Body of pancreas (tissue), 4 donors: ENCODE measurements around the gene TAF8. TPM values are rescaled to one million over a fixed set of nuclear protein-coding genes. Genes with fewer than 3 reads are reported as not detected.

Experiments used
- ATAC-seq: fragments of 150-250 bp; one replicate; pipeline ENCODE4 v1.9.1; 2016
- DNase-seq, 4 donors: peaks; one replicate each; pipeline ENCODE4 v3.0.0-alpha.2; 2019
- H3K27ac ChIP-seq, 4 donors: fragments of 200-600 bp; sonication (generic); 1 replicate in 3 of 4; 2 replicates in 1 of 4; pipeline versions ENCODE4 v1.5.1 to v1.6.1; 2016 to 2019; ENCODE audit warnings: mild to moderate bottlenecking in 1 of 4, mixed read lengths in 1 of 4, moderate library complexity in 1 of 4
- H3K27me3 ChIP-seq, 2 donors: fragments of 200-600 bp; sonication (generic); one replicate each; pipeline ENCODE4 v1.6.0; 2016; ENCODE audit warnings: mild to moderate bottlenecking in 1 of 2
- H3K36me3 ChIP-seq, 2 donors: fragments of 200-600 bp; sonication (generic); replicated peaks in 1 of 2; 2 replicates each; pipeline ENCODE4 v1.5.1; 2016; ENCODE audit warnings: low read depth in 2 of 2; ENCODE audit not compliant: insufficient read depth in 1 of 2
- H3K4me1 ChIP-seq: fragments of 200-600 bp; sonication (generic); one replicate; pipeline ENCODE4 v1.6.0; 2016
- H3K4me3 ChIP-seq, 2 donors: fragments of 200-600 bp; sonication (generic); 1 replicate in 1 of 2; 2 replicates in 1 of 2; pipeline ENCODE4 v1.5.1; 2016 to 2019
- H3K9me3 ChIP-seq, 3 donors: fragments of 200-600 bp; sonication (generic); 1 replicate in 2 of 3; 2 replicates in 1 of 3; pipeline ENCODE4 v1.5.1; 2016
- CTCF ChIP-seq, 7 experiments: fragments of 450-650 bp in 4 of 7; fragments of 200-600 bp in 3 of 7; sonication (generic) in 3 of 7; IDR thresholded peaks; one replicate each; pipeline ENCODE4 v1.5.1; 2016 to 2019; ENCODE audit warnings: antibody characterized with exemption in 7 of 7
- POLR2A ChIP-seq, 3 donors: fragments of 450-650 bp; IDR thresholded peaks; one replicate each; pipeline ENCODE4 v1.6.1; 2016; ENCODE audit warnings: antibody characterized with exemption in 3 of 3, mild to moderate bottlenecking in 2 of 3
- WGBS, 2 donors: methylation state at CpG; one replicate each; pipeline ENCODE4 v1.1.5; 2017; 5-methylcytosine and 5-hydroxymethylcytosine counted together
- intact Hi-C: fragments of 100-400 bp; cut with DNase I; formaldehyde crosslinking; loops from one replicate; pipeline ENCODE4 v1.15.1; 2023
- total RNA-seq, 2 donors: library from RNA; depleted of rRNA; stranded (reverse); fragments of >200 nt; gene quantifications; one replicate each; pipeline ENCODE4 v1.1.0, GENCODE V29; 2016

Gene TAF8
- total RNA-seq, 2 donors from 2014 or later = 7.6 to 18.2 TPM

GRCh38 chr6:42022755-42023384 lies 27.5 kb upstream of the TAF8 start:
- DNase-seq = no peak
- Histone ChIP-seq H3K4me3 (no peak overlapping the region), H3K27me3 (no peaks in the 10 kb centered on the region), H3K27ac (no peak overlapping the region), H3K4me1 (no peaks in the 10 kb centered on the region), H3K36me3 (no peaks in the 10 kb centered on the region), H3K9me3 (no peaks in the 10 kb centered on the region)
- ATAC-seq = no peak
- 83 to 84% methylated on average over 12 to 14 of the region's 14 CpGs for WGBS, 2 donors
- no peak for TF ChIP-seq POLR2A (IDR thresholded peaks at IDR 0.05)
- TF ChIP-seq CTCF (IDR thresholded peaks at IDR 0.05) = no peak
- intact Hi-C loops = no loop called here

- no peak overlapping the region for H3K4me3 ChIP-seq
- no peaks in the 10 kb centered on the region for H3K36me3 ChIP-seq
- H3K9me3 ChIP-seq = no peaks in the 10 kb centered on the region
- no peak for DNase-seq
- intact Hi-C loops = no loop called here
- no peak for ATAC-seq
- no peaks in the 10 kb centered on the region for H3K4me1 ChIP-seq
- no peak for TF ChIP-seq CTCF (IDR thresholded peaks at IDR 0.05)
- no peak for TF ChIP-seq POLR2A (IDR thresholded peaks at IDR 0.05)
- H3K27me3 ChIP-seq = no peaks in the 10 kb centered on the region
- WGBS, 2 donors = 85 to 88% methylated on average over 10 to 11 of the region's 11 CpGs
- no peak overlapping the region for H3K27ac ChIP-seq
Measured at GRCh38 chr6:42025066-42025844, 25.1 kb upstream of the TAF8 start.

DNA sequence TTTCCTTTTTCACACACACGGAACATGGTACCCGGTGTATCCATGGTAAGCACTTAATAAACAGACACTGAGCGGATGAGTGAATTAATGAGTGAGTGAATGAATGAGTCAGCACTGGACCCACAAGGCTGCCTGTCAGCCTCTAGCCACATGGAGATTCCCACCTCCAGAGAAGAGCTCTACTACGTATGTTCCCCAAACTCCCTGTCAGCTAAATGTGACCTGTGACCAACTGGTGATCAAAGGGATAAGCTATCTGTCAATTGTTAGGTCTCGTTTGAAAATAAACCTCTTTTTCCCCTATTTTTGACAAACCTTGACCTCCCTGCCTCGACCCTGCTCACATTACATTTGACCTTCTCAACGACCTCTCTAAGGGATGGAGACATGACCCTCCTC lies 24.5 kb upstream of the TAF8 start:
- ATAC-seq = no peak
- no peak overlapping the region for H3K27ac ChIP-seq
- 71 to 76% methylated on average over 7 of the region's 7 CpGs for WGBS, 2 donors

GRCh38 chr6:42026540-42026939 lies 23.8 kb upstream of the TAF8 start:
- Histone ChIP-seq H3K27ac (no peak overlapping the region), H3K36me3 (no peaks in the 10 kb centered on the region), H3K9me3 (no peaks in the 10 kb centered on the region), H3K27me3 (no peaks in the 10 kb centered on the region), H3K4me1 (no peaks in the 10 kb centered on the region), H3K4me3 (no peak overlapping the region)
- ATAC-seq = no peak
- TF ChIP-seq POLR2A (IDR thresholded peaks at IDR 0.05) = no peak
- no peak for TF ChIP-seq CTCF (IDR thresholded peaks at IDR 0.05)
- no peak for DNase-seq
- intact Hi-C loops = no loop called here
- WGBS, 2 donors = 79 to 90% methylated on average over 4 of the region's 4 CpGs

More for the DNA sequence above, 24.5 kb upstream of the TAF8 start:
- no peak for DNase-seq
- no peaks in the 10 kb centered on the region for H3K36me3 ChIP-seq
- TF ChIP-seq POLR2A (IDR thresholded peaks at IDR 0.05) (no peak), CTCF (IDR thresholded peaks at IDR 0.05) (no peak)
- intact Hi-C loops = no loop called here
- H3K4me1 ChIP-seq = no peaks in the 10 kb centered on the region
- H3K27me3 ChIP-seq = no peaks in the 10 kb centered on the region
- no peak overlapping the region for H3K4me3 ChIP-seq
- no peaks in the 10 kb centered on the region for H3K9me3 ChIP-seq
